Measurements from ENCODE around the gene MRPL22.

- no peak for TF ChIP-seq CTCF (IDR thresholded peaks at IDR 0.05)
- TF ChIP-seq POLR2AphosphoS5 (IDR thresholded peaks at IDR 0.05): no peak
These were observed 26.0 kb downstream of the MRPL22 start for GRCh38 chr5:154966874-154967273.

All from stomach (tissue), 4 donors.